HEK293 (cell line): ENCODE measurements around the gene CHIT1.

Experiments used
- CTCF ChIA-PET: fragments of 350-600 bp; formaldehyde crosslinking; extraction: SDS; loops from one replicate; lab custom pipeline; 2021; ENCODE audit warnings: antibody characterized with exemption; lab: Yijun Ruan, JAX
- POLR2A ChIA-PET: fragments of 300-600 bp; formaldehyde crosslinking; extraction: SDS; loops from one replicate; lab custom pipeline; 2020; ENCODE audit warnings: antibody characterized with exemption, inconsistent platforms; lab: Yijun Ruan, JAX
- H3K27ac ChIP-seq: fragments of 200-500 bp; sonication (Bioruptor generic); 2 replicates; pipeline ENCODE4 v1.5.1; 2014; ENCODE audit warnings: low read depth, low read length, control low read depth, inconsistent platforms; ENCODE audit errors: extremely low read depth
- H3K36me3 ChIP-seq, 2 experiments: fragments of 200-500 bp in 1 of 2; sonication (Bioruptor generic) in 1 of 2; 1 replicate in 1 of 2; 2 replicates in 1 of 2; pipeline ENCODE4 v1.5.1; 2014 to 2017; ENCODE audit warnings: inconsistent platforms in 2 of 2, low read length in 2 of 2; ENCODE audit not compliant: control insufficient read depth in 2 of 2, insufficient read depth in 1 of 2
- H3K4me1 ChIP-seq: fragments of 200-500 bp; sonication (Bioruptor generic); 2 replicates; pipeline ENCODE4 v1.5.1; 2014; ENCODE audit warnings: mild to moderate bottlenecking, low read length, inconsistent platforms; ENCODE audit not compliant: control insufficient read depth, insufficient read depth
- H3K4me3 ChIP-seq: 2 replicates; pipeline ENCODE4 v1.5.1; 2011; ENCODE audit warnings: low read depth, mild to moderate bottlenecking, control low read depth, low read length, moderate library complexity
- H3K9me3 ChIP-seq: fragments of 200-500 bp; sonication (Bioruptor generic); 2 replicates; pipeline ENCODE4 v1.5.1; 2014; ENCODE audit warnings: low read depth, low read length, inconsistent platforms; ENCODE audit not compliant: control insufficient read depth, insufficient read depth
- OSR2 ChIP-seq: fragments of 450-650 bp; formaldehyde crosslinking; IDR thresholded peaks from 2 replicates; pipeline ENCODE4 v1.5.1; 2016; ENCODE audit warnings: missing biosample characterization, missing genetic modification characterization
- PATZ1 ChIP-seq: fragments of 450-650 bp; formaldehyde crosslinking; IDR thresholded peaks from 2 replicates; pipeline ENCODE4 v1.5.1; 2016; ENCODE audit warnings: missing biosample characterization, missing genetic modification characterization
- PRDM2 ChIP-seq: fragments of 450-650 bp; formaldehyde crosslinking; IDR thresholded peaks from 2 replicates; pipeline ENCODE4 v1.5.1; 2016; ENCODE audit warnings: missing biosample characterization, missing genetic modification characterization, borderline replicate concordance
- ZNF184 ChIP-seq: fragments of 450-650 bp; IDR thresholded peaks from 2 replicates; pipeline ENCODE4 v1.5.1; 2018; ENCODE audit warnings: missing biosample characterization, mild to moderate bottlenecking, missing genetic modification characterization
- ZNF391 ChIP-seq: fragments of 450-650 bp; formaldehyde crosslinking; IDR thresholded peaks from 2 replicates; pipeline ENCODE4 v1.5.1; 2016; ENCODE audit warnings: low read depth, missing biosample characterization, missing genetic modification characterization, borderline replicate concordance
- ZNF398 ChIP-seq: fragments of 450-650 bp; formaldehyde crosslinking; IDR thresholded peaks from 2 replicates; pipeline ENCODE4 v1.5.1; 2017; ENCODE audit warnings: missing biosample characterization, missing genetic modification characterization
- ZNF530 ChIP-seq: fragments of 450-650 bp; formaldehyde crosslinking; IDR thresholded peaks from 2 replicates; pipeline ENCODE4 v1.5.1; 2016; ENCODE audit warnings: low read depth, missing biosample characterization, missing genetic modification characterization
- ZNF561 ChIP-seq: fragments of 450-650 bp; IDR thresholded peaks from 2 replicates; pipeline ENCODE4 v1.5.1; 2018; ENCODE audit warnings: missing biosample characterization, missing genetic modification characterization, borderline replicate concordance
- ZNF658 ChIP-seq: fragments of 450-650 bp; formaldehyde crosslinking; IDR thresholded peaks from 2 replicates; pipeline ENCODE4; 2016; ENCODE audit warnings: missing biosample characterization, missing genetic modification characterization
- ZNF837 ChIP-seq: fragments of 450-650 bp; formaldehyde crosslinking; IDR thresholded peaks from 2 replicates; pipeline ENCODE4 v1.5.1; 2016; ENCODE audit warnings: missing biosample characterization, missing genetic modification characterization
- ZNF843 ChIP-seq: fragments of 450-650 bp; formaldehyde crosslinking; IDR thresholded peaks from 2 replicates; pipeline ENCODE4 v1.5.1; 2016; ENCODE audit warnings: missing biosample characterization, missing genetic modification characterization
- TF ChIP-seq, protein P1 (sequence below): fragments of 450-650 bp; formaldehyde crosslinking; conservative IDR thresholded peaks from 2 replicates; pipeline ENCODE4 v1.5.1; 2016; ENCODE audit warnings: low read depth, missing biosample characterization, missing genetic modification characterization
- TF ChIP-seq, protein P2 (sequence below): fragments of 450-650 bp; formaldehyde crosslinking; IDR thresholded peaks from 2 replicates; pipeline ENCODE4 v1.5.1; 2016; ENCODE audit warnings: missing biosample characterization, missing genetic modification characterization

Gene CHIT1

GRCh38 chr1:203217668-203218067 lies 11.8 kb downstream of the CHIT1 start:
- TF ChIP-seq ZNF184, result no peak
- TF ChIP-seq ZNF398 (tag by site-specific recombination), result no peak
- no peak for TF ChIP-seq ZNF837
- no peak for TF ChIP-seq ZNF658
- no peak for TF ChIP-seq ZNF843 (tag by site-specific recombination)
- no peak for TF ChIP-seq ZNF530 (tag by site-specific recombination)
- no peak for TF ChIP-seq PATZ1 (tag by site-specific recombination)
- no peak for TF ChIP-seq ZNF561
- TF ChIP-seq, protein P1, sequence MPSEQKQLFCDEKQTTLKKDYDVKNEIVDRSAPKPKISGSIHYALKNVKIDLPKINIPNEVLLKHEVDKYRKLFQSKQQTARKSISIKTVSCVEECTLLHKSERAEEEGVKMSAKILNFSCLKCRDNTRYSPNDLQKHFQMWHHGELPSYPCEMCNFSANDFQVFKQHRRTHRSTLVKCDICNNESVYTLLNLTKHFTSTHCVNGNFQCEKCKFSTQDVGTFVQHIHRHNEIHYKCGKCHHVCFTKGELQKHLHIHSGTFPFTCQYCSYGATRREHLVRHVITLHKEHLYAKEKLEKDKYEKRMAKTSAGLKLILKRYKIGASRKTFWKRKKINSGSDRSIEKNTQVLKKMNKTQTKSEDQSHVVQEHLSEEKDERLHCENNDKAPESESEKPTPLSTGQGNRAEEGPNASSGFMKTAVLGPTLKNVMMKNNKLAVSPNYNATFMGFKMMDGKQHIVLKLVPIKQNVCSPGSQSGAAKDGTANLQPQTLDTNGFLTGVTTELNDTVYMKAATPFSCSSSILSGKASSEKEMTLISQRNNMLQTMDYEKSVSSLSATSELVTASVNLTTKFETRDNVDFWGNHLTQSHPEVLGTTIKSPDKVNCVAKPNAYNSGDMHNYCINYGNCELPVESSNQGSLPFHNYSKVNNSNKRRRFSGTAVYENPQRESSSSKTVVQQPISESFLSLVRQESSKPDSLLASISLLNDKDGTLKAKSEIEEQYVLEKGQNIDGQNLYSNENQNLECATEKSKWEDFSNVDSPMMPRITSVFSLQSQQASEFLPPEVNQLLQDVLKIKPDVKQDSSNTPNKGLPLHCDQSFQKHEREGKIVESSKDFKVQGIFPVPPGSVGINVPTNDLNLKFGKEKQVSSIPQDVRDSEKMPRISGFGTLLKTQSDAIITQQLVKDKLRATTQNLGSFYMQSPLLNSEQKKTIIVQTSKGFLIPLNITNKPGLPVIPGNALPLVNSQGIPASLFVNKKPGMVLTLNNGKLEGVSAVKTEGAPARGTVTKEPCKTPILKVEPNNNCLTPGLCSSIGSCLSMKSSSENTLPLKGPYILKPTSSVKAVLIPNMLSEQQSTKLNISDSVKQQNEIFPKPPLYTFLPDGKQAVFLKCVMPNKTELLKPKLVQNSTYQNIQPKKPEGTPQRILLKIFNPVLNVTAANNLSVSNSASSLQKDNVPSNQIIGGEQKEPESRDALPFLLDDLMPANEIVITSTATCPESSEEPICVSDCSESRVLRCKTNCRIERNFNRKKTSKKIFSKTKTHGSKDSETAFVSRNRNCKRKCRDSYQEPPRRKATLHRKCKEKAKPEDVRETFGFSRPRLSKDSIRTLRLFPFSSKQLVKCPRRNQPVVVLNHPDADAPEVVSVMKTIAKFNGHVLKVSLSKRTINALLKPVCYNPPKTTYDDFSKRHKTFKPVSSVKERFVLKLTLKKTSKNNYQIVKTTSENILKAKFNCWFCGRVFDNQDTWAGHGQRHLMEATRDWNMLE (tag by site-specific recombination), result no peak
- TF ChIP-seq, protein P2, sequence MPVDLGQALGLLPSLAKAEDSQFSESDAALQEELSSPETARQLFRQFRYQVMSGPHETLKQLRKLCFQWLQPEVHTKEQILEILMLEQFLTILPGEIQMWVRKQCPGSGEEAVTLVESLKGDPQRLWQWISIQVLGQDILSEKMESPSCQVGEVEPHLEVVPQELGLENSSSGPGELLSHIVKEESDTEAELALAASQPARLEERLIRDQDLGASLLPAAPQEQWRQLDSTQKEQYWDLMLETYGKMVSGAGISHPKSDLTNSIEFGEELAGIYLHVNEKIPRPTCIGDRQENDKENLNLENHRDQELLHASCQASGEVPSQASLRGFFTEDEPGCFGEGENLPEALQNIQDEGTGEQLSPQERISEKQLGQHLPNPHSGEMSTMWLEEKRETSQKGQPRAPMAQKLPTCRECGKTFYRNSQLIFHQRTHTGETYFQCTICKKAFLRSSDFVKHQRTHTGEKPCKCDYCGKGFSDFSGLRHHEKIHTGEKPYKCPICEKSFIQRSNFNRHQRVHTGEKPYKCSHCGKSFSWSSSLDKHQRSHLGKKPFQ (tag by site-specific recombination), result no peak
- no peak for TF ChIP-seq OSR2 (tag by site-specific recombination)
- no peak for TF ChIP-seq ZNF391 (tag by site-specific recombination)
- no peak for TF ChIP-seq PRDM2
- Histone ChIP-seq H3K9me3 (no peaks in the 10 kb centered on the region), H3K4me1 (no peaks in the 10 kb centered on the region), H3K4me3 (no peak overlapping the region), H3K27ac (no peak overlapping the region), H3K36me3 (no peaks in the 10 kb centered on the region)
- POLR2A ChIA-PET, result no interaction called here
- CTCF ChIA-PET, result interaction anchor here (0.6 to 13.0 kb wide), 12 partner anchors 7 to 188 kb away, joined by 3 to 293 read pairs (median 6); no protein-coding TSS in a partner anchor
